HG03558 (cell line): ENCODE measurements around the gene KRTAP1-1.
"Not testable (repeated sequence)": the region's sequence is repeated elsewhere in the genome, so short reads cannot be mapped to it uniquely, and the experiment has no call there.

ENCODE experiments used
- ATAC-seq: cut with Tn5 transposase; IDR thresholded peaks from one replicate; pipeline ENCODE4 v1.9.1; 2021; ENCODE audit warnings: moderate number of reproducible peaks; ENCODE audit not compliant: unreplicated experiment; ENCODE audit errors: extremely low read depth

KRTAP1-1 gene

DNA sequence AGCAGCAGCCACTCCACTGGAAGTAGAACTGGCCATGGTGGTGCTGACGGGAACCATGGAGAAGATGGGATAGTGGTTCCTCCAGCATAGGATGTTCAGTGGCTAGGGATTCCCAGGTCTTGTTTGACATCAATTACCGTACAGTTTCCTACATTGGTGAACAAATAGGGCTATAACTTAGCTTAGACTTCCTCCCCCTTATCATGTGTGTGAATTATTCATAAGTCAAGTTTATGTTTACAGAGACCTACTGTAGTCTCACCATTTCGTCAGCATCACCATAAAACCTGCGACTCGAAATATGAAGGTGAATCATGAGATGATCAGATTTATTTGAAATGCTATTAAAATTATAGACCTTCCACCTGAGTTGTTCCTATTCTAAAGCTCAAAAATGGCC lies 17.5 kb upstream of the KRTAP1-1 start:
- no peak for ATAC-seq

DNA sequence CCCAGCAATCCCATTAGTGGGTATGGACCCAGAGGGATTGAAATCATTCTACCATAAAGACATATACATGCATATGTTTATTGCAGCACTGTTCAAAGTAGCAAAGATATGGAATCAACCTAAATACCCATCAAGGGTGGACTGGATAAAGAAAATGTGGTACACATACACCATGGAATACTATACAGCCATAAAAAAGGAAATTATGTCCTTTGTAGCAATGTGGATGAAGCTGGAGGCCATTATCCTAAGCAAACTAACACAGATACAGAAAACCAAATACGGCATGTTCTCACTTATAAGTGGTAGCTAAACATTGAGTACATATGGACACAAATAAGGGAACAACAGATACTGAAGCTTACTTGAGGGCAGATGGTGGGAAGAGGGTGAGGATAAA lies 16.3 kb upstream of the KRTAP1-1 start:
- no peak for ATAC-seq

DNA sequence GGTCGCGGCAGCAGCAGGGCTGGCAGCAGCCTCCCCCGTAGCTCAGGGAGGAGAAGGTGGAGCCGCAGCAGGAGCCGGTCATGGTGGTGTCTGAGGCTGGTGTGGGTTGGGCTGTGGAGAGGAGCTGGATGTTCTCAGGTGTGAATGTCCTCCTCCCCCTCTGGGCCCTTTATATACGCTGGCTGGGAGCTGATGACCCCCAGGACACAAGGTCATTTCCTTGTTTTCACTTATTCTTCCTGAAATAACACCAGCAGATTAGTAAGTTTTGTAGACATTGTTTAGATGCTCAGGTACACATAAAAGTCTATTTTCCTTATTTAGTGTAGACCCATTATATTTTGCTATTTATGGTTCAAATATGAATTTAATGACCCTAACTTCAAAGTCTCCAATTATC lies 13.9 kb upstream of the KRTAP1-1 start, which contains the start of gene KRTAP2-2:
KRTAP2-2 (minus strand) TSS at position 101 of the 400 bp plus-strand sequence; CDS start at position 82, 19 bp downstream.
- ATAC-seq = not testable (repeated sequence)

DNA sequence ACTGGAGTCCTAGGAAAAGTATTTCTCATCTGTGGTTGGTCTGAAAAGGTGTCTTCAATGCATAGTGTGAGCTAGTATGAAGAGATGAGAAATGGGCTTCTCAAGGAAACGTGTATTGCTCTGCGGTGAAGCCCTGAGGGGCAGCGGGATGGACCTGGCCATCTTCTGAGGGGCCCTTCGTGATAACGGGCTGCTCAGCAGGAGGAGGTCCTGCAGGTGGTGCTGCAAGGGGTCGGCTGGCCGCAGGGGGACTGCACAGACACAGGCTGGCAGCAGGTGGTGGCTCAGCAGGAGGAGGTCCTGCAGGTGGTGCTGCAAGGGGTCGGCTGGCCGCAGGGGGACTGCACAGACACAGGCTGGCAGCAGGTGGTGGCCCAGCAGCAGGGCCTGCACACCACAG lies 13.3 kb upstream of the KRTAP1-1 start:
- not testable (repeated sequence) for ATAC-seq

DNA sequence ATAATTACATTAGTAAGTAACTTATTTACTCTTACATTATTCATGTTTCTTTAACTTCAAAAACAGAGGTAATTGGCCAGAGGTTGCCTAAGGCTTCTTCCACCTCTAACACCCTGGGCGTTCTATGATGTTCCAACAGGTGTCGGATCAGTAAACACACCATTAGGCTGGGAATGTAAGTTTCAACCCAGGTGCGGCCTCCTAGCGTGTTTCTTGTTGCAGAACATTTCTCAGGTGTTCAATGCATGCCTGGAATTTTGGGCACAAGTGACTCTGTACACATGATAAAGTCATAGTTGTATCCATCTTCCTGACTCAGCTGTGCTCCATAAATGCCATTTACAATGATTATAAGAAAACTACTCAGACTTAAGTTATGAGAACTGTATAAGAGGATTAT lies 12.8 kb upstream of the KRTAP1-1 start:
- ATAC-seq = no peak

DNA sequence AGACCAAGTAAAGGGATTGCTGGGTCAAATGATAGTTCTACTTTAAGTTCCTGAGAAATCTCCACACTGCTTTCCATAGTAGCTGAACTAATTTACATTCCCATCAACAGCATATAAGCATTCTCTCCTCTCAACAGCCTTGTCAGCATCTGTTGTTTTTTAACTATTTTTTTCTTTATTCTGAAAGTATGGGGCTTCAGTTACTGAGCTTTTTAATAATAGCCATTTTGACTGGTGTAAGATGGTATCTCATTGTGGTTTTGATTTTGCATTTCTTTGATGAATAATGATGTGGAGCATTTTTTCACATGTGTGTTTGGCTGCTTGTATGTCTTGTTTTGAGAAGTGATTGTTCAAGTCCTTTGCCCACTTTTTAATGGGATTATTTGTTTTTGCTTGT lies 11.3 kb upstream of the KRTAP1-1 start:
- no peak for ATAC-seq

DNA sequence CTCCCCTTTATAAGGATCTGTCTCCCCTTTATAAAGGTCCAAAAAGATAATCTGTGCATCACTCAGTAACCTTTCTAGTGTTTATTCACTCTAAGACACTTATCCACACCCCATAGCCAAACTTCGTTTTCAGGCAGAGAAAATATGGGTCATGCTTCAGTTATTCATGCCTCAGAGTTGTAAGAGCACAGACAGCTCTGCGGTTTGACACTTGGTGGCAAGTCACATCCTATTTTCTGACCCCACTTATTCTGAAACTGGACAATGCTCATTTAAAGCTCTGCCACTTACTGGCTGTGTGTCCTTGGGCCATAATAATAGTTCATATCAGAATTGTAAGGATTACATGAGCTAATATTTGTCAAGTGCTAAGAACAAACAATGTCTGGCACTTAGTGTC lies 7.9 kb upstream of the KRTAP1-1 start:
- no peak for ATAC-seq

DNA sequence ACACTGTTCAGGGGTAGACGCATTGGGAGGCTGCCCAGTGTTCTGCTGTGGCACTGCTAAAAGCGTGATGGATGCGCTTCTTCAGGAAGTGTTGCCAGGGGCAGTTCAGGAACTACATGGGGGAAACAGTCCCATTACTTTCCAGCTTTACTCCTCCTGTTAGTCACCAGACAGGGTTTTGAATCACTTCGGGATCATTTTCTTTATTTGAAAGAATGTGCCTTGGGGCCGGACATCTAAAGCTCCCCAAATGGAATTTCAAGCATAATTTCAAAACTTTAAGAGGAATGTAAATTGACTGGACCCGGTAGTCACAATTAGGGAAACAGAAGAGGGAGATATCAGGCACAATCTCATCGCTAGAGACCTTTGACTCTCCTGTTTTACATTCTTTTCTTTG lies 7.2 kb upstream of the KRTAP1-1 start:
- ATAC-seq = no peak

DNA sequence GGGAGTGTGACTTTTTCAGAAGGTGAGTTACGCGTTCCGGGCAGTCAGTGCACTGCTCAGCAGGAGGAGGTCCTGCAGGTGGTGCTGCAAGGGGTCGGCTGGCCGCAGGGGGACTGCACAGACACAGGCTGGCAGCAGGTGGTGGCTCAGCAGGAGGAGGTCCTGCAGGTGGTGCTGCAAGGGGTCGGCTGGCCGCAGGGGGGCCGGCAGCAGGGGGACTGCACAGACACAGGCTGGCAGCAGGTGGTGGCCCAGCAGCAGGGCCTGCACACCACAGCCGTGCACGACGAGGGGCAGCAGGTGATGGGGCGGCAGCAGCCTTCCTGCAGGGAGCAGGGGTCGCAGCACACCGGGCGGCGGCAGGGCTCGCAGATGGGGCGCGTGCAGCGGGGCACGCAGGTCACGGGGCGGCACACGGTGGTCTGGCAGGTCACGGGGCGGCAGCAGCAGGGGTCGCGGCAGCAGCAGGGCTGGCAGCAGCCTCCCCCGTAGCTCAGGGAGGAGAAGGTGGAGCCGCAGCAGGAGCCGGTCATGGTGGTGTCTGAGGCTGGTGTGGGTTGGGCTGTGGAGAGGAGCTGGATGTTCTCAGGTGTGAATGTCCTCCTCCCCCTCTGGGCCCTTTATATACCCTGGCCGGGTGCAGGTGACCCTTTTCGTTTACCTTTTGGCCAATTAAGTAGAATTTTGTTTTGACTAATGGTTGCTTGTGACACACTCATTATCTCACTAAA lies 5.7 kb upstream of the KRTAP1-1 start, which contains the start of gene KRTAP2-1:
KRTAP2-1 (minus strand) TSS at position 582 of the 731 bp plus-strand sequence; CDS start at position 533, 49 bp downstream.
- not testable (repeated sequence) for ATAC-seq

DNA sequence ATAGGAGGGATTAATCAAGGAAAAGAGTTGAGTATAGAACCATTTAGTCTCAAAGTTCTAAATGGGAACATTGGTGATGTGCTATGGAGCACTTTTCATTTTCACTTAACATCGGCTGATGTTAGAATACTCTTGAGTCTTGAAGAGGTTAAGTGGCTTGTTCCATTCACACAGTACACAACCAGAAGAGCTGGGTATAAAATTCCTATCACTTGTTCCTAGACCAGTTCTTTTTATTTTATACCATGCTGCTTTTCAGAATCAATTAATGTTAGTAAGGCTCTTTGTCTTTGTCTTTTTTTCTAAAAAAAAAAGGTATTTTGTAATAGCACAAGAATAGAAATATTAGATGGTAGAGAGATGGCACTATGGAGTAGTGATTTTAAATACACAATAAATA lies 1.7 kb upstream of the KRTAP1-1 start:
- no peak for ATAC-seq

DNA sequence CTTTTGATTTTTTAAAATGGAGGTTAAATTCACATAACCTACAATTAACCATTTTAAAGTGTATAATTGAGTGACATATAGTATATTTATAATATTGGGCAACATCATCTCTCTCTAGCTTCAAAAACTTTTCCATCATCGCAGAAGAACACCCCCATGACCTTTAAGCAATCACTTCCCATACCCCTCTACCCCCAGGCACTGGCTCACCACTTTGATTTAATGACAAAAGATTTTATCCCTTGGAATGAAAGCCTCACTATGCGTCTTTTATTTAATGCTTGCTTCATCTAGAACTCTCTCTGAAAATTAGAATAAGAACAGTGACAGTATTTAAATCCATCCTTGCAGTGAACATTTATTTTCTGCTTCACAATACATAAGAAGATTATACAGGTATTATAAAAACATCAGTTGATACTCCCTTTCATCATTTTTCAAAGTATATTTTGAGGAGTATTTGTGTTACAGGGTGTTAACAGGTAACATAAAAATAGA lies 3.3 kb downstream of the KRTAP1-1 start:
- ATAC-seq = no peak

DNA sequence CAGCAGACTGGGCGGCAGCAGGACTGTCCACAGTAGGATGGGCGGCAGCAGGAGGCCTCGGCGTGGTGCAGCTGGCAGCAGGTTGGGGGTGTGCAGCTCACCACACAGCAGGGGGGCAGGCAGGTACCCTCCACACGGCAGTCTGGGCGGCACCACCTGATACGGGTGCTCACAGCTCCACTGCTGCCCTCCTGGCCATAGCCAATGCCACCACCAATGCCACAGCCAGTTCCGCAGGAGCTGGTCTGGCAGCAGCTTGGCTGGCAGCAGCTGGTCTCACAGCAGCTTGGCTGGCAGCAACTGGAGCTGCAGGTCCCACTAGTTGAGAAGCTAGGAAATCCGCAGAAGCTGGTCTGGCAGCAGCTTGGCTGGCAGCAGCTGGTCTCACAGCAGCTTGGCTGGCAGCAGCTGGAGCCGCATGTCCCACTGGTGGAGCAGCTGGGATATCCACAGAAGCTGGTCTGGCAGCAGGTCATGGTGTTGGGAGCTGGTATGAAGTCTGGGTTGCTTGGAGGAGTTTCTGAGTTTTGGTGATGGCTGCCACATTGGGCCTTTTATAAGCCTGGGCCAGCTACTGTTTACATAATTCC lies 6.8 kb downstream of the KRTAP1-1 start, which contains the start of gene KRTAP1-3:
KRTAP1-3 (minus strand) TSS at position 529 of the 590 bp plus-strand sequence; CDS start at position 476, 53 bp downstream.
- ATAC-seq = not testable (repeated sequence)

DNA sequence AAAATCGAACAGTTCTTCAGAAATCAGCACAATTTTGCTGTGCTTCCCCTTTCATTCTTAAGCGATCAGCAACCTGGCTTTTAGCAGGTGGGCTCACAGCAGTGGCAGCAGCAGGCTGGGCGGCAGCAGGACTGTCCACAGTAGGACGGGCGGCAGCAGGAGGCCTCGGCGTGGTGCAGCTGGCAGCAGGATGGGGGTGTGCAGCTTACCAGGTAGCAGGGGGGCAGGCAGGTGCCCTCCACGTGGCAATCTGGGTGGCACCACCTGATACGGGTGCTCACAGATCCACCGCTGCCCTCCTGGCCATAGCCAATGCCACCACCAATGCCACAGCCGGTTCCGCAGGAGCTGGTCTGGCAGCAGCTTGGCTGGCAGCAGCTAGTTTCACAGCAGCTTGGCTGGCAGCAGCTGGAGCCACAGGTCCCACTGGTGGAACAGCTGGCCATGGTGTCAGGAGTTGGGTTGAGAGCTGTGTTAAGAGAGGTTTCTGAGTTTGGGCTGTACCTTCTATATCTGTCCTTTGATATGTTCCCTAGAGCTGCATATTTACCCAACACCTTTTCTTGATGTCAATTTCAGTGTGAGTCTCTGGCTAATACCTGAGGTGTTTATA lies 11.5 kb downstream of the KRTAP1-1 start, which contains the start of gene KRTAP1-4:
KRTAP1-4 (minus strand) TSS at position 563 of the 613 bp plus-strand sequence; CDS start at position 446, 117 bp downstream.
- ATAC-seq = no peak

DNA sequence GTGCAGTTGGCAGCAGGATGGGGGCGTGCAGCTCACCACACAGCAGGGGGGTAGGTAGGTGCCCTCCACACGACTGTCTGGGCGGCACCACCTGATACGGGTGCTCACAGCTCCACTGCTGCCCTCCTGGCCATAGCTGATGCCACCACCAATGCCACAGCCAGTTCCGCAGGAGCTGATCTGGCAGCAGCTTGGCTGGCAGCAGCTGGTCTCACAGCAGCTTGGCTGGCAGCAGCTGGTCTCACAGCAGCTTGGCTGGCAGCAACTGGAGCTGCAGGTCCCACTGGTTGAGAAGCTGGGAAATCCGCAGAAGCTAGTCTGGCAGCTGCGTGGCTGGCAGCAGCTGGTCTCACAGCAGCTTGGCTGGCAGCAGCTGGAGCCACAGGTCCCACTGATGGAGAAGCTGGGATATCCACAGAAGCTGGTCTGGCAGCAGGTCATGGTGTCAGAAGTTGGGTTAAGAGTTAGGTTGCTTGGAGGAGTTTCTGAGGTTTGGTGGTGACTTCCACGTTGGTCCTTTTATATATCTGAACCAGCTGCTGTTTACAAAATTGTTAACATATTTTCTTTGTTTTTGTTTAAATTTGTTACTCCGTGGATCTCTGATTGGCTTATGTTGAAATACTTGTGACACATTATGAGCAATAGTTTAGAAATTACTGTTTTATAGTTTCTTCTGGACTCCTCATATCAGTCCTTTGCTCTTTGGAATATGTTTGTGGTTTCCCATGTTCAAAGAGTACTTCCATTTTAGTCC lies 14.4 kb downstream of the KRTAP1-1 start, which contains the start of gene KRTAP1-5:
KRTAP1-5 (minus strand) TSS at position 494 of the 757 bp plus-strand sequence; CDS start at position 441, 53 bp downstream.
- ATAC-seq = no peak

DNA sequence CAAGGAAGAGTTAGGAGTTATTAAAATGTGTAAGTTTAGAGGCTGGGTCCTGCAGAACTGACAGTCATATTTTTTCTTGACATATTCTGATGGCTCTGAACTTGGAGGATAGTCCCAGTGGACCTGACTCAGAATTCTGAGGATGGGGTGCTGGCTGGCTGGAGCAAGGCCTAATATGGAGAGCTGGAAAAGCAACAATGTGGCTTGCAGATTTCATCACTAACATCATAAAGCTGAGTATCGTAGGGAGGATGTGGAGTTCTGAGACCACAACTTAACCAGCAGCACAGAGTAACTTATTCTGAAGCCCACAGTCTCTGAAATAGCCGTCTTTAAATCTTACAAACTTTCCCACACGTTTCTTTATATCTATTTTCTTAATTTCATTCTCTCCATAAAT lies 16.6 kb downstream of the KRTAP1-1 start:
- ATAC-seq = no peak

DNA sequence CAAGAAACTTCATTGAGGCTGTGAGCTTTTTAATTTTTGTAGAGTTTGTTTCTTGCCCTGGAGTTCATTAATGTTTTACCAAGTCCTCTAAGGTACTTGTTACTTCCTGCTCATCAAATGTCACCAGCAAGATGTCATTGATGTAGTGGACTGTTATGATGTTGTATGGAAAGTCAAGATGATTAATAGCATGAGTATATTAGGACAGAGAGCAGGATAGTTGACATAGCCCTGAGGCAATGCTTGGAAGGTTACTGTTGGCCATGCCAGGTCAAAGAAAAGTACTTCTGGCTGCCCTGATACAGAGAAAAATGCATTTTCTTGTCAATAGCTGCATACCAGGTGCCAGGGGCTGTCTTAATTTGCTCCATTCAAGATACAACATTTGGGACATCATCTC lies 20.9 kb downstream of the KRTAP1-1 start:
- ATAC-seq = no peak

DNA sequence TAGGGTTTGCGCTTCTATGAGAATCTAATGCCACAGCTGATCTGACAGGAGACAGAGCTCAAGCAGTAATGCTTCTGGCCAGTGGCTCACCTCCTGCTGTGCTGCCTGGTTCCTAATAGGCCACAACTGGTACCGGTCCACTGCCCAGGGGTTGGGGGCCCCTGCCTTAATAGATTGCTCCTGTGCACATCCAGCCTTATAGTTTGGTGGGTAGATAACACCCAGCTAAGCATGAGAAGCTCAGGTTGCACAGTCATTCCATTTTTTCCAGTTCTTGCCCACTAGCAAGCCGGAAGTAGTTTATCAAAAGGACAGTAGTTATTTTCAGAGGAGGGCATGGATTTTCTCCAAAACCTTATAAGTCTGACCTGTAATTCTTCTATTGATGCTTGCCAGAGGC lies 21.8 kb downstream of the KRTAP1-1 start:
- ATAC-seq = no peak

DNA sequence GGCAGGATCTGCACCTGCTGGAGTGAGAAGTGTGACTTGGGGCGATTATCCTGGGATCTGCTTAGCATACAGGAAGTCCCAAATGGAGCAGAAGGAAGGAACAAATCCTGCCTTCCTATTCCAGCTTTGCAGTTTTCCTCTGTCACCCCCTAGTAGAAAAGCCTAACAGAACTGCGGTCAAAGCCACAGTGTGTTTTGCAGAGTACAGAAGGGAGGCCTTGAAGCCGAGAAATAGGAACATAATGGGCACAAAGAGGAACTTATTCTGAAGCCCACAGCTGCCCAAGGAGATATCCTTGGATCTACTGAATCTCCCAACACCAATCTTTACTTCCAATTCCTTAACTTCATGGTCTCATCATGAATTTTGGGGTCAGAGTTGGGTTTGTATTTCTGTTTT lies 22.7 kb downstream of the KRTAP1-1 start:
- ATAC-seq = no peak

DNA sequence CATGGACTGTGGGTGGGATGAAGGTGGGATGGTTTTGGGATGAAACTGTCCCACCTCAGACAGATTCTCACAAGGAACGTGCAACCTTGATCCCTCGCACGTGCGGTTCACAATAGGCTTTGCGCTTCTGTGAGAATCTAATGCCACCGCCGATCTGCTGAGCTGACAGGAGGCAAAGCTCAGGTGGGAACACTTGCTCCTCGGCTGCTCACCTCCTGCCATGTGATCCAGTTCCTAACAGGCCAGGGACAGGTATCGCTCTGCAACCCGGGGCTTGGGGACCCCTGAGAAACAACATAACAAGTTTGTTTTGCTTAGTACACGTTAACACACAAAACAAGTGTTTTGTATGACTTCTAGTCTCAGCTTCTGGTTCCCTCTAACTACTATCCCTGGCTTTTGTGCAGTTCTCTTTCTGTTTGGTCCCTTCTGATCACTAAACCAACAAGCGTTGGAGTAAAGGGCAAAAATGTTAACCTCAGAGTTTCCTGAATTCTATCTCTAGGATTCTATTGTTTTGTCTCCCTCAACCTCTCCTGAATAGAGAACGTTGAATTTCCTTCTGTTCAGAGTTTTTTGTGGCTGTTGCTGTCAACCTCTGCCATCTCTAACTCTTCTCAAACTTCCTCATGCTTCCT lies 24.6 kb downstream of the KRTAP1-1 start:
- no peak for ATAC-seq

DNA sequence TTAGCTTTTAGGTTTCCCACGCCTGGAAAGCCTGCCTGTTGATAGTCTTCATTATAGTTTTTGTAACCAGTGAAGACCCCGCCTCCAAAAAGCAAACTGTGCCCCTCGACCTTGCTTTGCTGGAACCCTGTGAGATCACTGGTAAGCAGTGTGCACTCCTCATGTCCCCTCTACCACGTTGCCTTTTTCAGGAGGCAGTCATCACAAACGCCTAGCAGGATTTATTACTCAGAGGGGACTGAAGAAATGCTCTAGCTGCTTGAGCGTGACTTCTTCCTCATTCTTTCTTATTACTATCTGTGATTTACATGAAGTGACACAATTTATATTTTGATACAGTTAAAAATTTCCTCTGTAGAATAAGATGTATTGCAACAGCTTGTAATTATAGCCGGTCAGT lies 25.8 kb downstream of the KRTAP1-1 start:
- no peak for ATAC-seq
